ENCODE measurements around the gene SLC16A12. TPM values are rescaled to one million over a fixed set of nuclear protein-coding genes. Genes with fewer than 3 reads are reported as not detected.

The SLC16A12 gene
- polyA plus RNA-seq, 1 donor (not counting 4 experiments of a cell fraction or from before 2014, with no cell fraction given), result 0.10 TPM

DNA sequence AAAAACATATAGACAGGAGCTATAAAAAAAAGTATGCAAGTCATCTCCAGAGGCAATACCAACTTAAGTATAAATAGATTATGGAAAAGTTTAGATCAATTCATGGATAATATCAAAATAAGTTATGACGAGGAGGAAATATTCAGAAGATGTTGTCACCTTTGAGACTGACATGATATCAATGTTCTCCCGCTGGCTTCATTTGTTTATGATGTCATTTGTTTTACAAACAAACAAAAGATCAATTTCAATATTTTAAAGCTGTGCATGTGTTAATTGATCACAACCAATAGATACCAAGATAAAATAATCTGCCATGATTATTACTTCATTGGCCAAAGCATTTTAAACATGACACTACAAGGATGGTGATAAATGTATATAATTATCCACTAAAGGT is 43.5 kb downstream of the SLC16A12 start:
- Histone ChIP-seq H3K9me3 (ENCODE audit: control insufficient read depth, low read depth, low read length) (no peaks in the 10 kb centered on the region), H3K9me1 (ENCODE audit: control insufficient read depth, extremely low read depth, insufficient read depth, low read length) (no peaks in the 10 kb centered on the region), H3K36me3 (ENCODE audit: control insufficient read depth in 2 of 2, extremely low read depth in 1 of 2, insufficient read depth in 2 of 2, low read length in 2 of 2) (no peaks in the 10 kb centered on the region), H3K4me1 (ENCODE audit: control insufficient read depth, extremely low read depth, insufficient read depth, low read length) (no peaks in the 10 kb centered on the region), H3K4me2 (ENCODE audit: control insufficient read depth, extremely low read depth, insufficient read depth, low read depth, low read length) (no peak overlapping the region), H2AFZ (ENCODE audit: control insufficient read depth, low read length) (no peak overlapping the region), H3K79me2 (ENCODE audit: control insufficient read depth, insufficient read depth, low read length) (no peaks in the 10 kb centered on the region), H3K4me3 (ENCODE audit: control insufficient read depth in 2 of 3, extremely low read depth in 1 of 3, insufficient read depth in 2 of 3, low read depth in 1 of 3, low read length in 3 of 3) (no peak overlapping the region), H4K20me1 (ENCODE audit: control insufficient read depth, extremely low read depth, insufficient read depth, low read length) (no peaks in the 10 kb centered on the region), H3K9ac (ENCODE audit: control insufficient read depth, extremely low read depth, insufficient read depth, low read length) (no peak overlapping the region), H3K27ac (ENCODE audit: control insufficient read depth, insufficient read depth, low read length) (no peak overlapping the region), H3K27me3 (ENCODE audit: control insufficient read depth, extremely low read depth, insufficient read depth, low read length) (no peaks in the 10 kb centered on the region)
- DNase-seq (ENCODE audit: low read depth, low spot score), result no peak
- dilution Hi-C loops (cut with MboI; ENCODE audit: extremely low pct_ligation_motif_present, low sequenced_read_pairs), result no loop called here
- no peak for FAIRE-seq
- TF ChIP-seq, protein P1, sequence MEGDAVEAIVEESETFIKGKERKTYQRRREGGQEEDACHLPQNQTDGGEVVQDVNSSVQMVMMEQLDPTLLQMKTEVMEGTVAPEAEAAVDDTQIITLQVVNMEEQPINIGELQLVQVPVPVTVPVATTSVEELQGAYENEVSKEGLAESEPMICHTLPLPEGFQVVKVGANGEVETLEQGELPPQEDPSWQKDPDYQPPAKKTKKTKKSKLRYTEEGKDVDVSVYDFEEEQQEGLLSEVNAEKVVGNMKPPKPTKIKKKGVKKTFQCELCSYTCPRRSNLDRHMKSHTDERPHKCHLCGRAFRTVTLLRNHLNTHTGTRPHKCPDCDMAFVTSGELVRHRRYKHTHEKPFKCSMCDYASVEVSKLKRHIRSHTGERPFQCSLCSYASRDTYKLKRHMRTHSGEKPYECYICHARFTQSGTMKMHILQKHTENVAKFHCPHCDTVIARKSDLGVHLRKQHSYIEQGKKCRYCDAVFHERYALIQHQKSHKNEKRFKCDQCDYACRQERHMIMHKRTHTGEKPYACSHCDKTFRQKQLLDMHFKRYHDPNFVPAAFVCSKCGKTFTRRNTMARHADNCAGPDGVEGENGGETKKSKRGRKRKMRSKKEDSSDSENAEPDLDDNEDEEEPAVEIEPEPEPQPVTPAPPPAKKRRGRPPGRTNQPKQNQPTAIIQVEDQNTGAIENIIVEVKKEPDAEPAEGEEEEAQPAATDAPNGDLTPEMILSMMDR (optimal IDR thresholded peaks at IDR 0.05 in 1 of 3, IDR thresholded peaks at IDR 0.05 in 1 of 3, conservative IDR thresholded peaks at IDR 0.05 in 1 of 3; ENCODE audit: extremely low read depth in 1 of 3, insufficient read depth in 2 of 3, low read length in 3 of 3), result no peak
- TF ChIP-seq EZH2 (IDR thresholded peaks at IDR 0.05; ENCODE audit: low read length), result no peak

DNA sequence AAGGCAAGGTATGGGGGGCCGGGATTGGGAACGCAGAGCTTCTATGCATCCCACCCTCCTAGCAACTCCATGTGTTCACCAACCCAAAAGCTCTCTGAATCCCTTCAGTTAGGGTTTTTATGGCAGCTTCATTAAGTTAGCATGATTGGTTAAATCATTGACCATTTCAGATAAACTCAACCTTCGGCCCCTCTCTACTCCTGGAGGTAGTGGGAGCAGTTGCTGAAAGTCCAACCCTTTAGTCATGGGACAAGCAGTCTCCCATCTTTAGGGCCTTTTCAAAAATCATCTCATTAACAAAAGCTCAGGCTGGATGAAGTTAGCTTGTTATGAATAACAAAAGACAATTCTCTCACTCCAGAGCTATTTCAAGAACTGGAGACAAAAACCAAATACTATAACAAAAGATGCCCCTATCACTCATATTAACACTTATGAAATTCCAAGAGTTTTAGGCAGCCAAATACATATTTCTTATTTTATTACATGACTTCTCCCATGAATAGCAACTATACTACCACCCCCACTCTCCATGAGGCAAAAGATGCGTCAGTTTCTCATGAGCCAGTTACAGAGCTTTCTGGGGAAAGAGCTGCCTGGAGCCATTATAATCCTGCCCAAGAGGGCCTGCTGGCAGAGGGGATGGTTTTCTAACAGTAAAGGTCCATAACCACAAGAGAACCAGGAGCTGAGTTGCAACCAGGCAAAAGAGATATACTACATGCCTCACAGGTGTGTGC is 44.6 kb downstream of the SLC16A12 start:
- Histone ChIP-seq H3K4me3 (ENCODE audit: control insufficient read depth in 2 of 3, extremely low read depth in 1 of 3, insufficient read depth in 2 of 3, low read depth in 1 of 3, low read length in 3 of 3) (no peak overlapping the region), H3K36me3 (ENCODE audit: control insufficient read depth in 2 of 2, extremely low read depth in 1 of 2, insufficient read depth in 2 of 2, low read length in 2 of 2) (no peaks in the 10 kb centered on the region), H3K9me3 (ENCODE audit: control insufficient read depth, low read depth, low read length) (no peaks in the 10 kb centered on the region), H3K4me2 (ENCODE audit: control insufficient read depth, extremely low read depth, insufficient read depth, low read depth, low read length) (no peak overlapping the region), H3K27ac (ENCODE audit: control insufficient read depth, insufficient read depth, low read length) (no peak overlapping the region), H3K27me3 (ENCODE audit: control insufficient read depth, extremely low read depth, insufficient read depth, low read length) (no peaks in the 10 kb centered on the region), H3K9me1 (ENCODE audit: control insufficient read depth, extremely low read depth, insufficient read depth, low read length) (no peaks in the 10 kb centered on the region), H2AFZ (ENCODE audit: control insufficient read depth, low read length) (no peak overlapping the region), H3K4me1 (ENCODE audit: control insufficient read depth, extremely low read depth, insufficient read depth, low read length) (no peaks in the 10 kb centered on the region), H4K20me1 (ENCODE audit: control insufficient read depth, extremely low read depth, insufficient read depth, low read length) (no peaks in the 10 kb centered on the region), H3K9ac (ENCODE audit: control insufficient read depth, extremely low read depth, insufficient read depth, low read length) (no peak overlapping the region), H3K79me2 (ENCODE audit: control insufficient read depth, insufficient read depth, low read length) (no peaks in the 10 kb centered on the region)
- FAIRE-seq (no peak), DNase-seq (ENCODE audit: low read depth, low spot score) (no peak)
- TF ChIP-seq EZH2 (IDR thresholded peaks at IDR 0.05; ENCODE audit: low read length), result no peak
- TF ChIP-seq, protein P1 (optimal IDR thresholded peaks at IDR 0.05 in 1 of 3, IDR thresholded peaks at IDR 0.05 in 1 of 3, conservative IDR thresholded peaks at IDR 0.05 in 1 of 3; ENCODE audit: extremely low read depth in 1 of 3, insufficient read depth in 2 of 3, low read length in 3 of 3), result no peak
- dilution Hi-C loops (cut with MboI; ENCODE audit: extremely low pct_ligation_motif_present, low sequenced_read_pairs), result no loop called here

Measured in keratinocyte (primary cell).